Left kidney (tissue), 2 donors: ENCODE data around the gene FAM124B. TPM values are rescaled to one million over a fixed set of nuclear protein-coding genes. Genes with fewer than 3 reads are reported as not detected.

Source experiments
- DNase-seq: peaks from one replicate; pipeline ENCODE4 v3.0.0-alpha.2; 2013
- polyA plus RNA-seq: library from polyadenylated mRNA; unstranded; fragments of 120-200 nt; gene quantifications from one replicate; pipeline ENCODE4 v1.2.1, GENCODE V29; 2013; ENCODE audit not compliant: insufficient read length

The FAM124B gene
- polyA plus RNA-seq, 1 donor, result 2.6 TPM

GRCh38 chr2:224347176-224348051, 54.5 kb downstream of the FAM124B start:
- no peak for DNase-seq

- no peak for DNase-seq
These were observed 56.4 kb downstream of the FAM124B start for GRCh38 chr2:224345492-224345891.

GRCh38 chr2:224343226-224343625, 58.7 kb downstream of the FAM124B start:
- no peak for DNase-seq

- no peak for DNase-seq
These were observed 65.9 kb downstream of the FAM124B start for GRCh38 chr2:224335991-224336390.

GRCh38 chr2:224334726-224335125, 67.2 kb downstream of the FAM124B start:
- DNase-seq, result no peak

- no peak for DNase-seq
These were observed 68.0 kb downstream of the FAM124B start for GRCh38 chr2:224333726-224334482.

- no peak for DNase-seq
These were observed 70.2 kb downstream of the FAM124B start for GRCh38 chr2:224331698-224332097.

- no peak for DNase-seq
These were observed 73.1 kb downstream of the FAM124B start for GRCh38 chr2:224328798-224329197.

Other genes with a start within 250 kb of the FAM124B start
- gene CUL3, start 183.3 kb upstream of the FAM124B start, polyA plus RNA-seq, result 136 TPM